Heart left ventricle (tissue), 13 donors: Measurements from ENCODE around the gene CNR2.

Experiments
- POLR2A ChIP-seq, 2 donors: fragments of 450-650 bp; IDR thresholded peaks; one replicate each; pipeline ENCODE4 v1.6.1; 2017; ENCODE audit warnings: antibody characterized with exemption in 2 of 2, mild to moderate bottlenecking in 2 of 2, moderate library complexity in 2 of 2
- TF ChIP-seq, protein P1 (sequence below), 12 donors: fragments of 200-600 bp; sonication (generic) in 4 of 12; IDR thresholded peaks; one replicate each; pipeline versions ENCODE4 v1.5.0 to v1.8.0; 2018 to 2022; ENCODE audit warnings: antibody characterized with exemption in 12 of 12, mild to moderate bottlenecking in 5 of 12
- donor health status: ischemic (EF 13 %, LVEDD 7.1; RV severe dilation, severe dysfunction).
- donor health status: DM: no; HTN: yes; CAD: no.
- donor health status: DM: no; HTN: no; CAD: no.
- donor health status: ischemic (EF 25% LVEDD 6.9; RV normal size, moderate dysfunction).
- donor health status: ischemic (EF 25% LVEDD 5.7; RV mildly dilated, moderate dysfunction).
- donor health status: ischemic (EF 35%, LVEDD 5.7; RV mildly dilated, moderate dysfunction).
- donor health status: nonischemic (EF 11% LVEDD 7.7; RV severe dilation, severe dysfunction).
- donor health status: DM: yes; HTN: yes; CAD: no.
- donor health status: PGD.
- donor health status: ischemic (EF 29% LVEDD 5.4; RV normal size, mild dysfunction).
- donor health status: nonischemic (EF 23%, LVEDD 6.1; RV moderate dilation, normal function).

DNA sequence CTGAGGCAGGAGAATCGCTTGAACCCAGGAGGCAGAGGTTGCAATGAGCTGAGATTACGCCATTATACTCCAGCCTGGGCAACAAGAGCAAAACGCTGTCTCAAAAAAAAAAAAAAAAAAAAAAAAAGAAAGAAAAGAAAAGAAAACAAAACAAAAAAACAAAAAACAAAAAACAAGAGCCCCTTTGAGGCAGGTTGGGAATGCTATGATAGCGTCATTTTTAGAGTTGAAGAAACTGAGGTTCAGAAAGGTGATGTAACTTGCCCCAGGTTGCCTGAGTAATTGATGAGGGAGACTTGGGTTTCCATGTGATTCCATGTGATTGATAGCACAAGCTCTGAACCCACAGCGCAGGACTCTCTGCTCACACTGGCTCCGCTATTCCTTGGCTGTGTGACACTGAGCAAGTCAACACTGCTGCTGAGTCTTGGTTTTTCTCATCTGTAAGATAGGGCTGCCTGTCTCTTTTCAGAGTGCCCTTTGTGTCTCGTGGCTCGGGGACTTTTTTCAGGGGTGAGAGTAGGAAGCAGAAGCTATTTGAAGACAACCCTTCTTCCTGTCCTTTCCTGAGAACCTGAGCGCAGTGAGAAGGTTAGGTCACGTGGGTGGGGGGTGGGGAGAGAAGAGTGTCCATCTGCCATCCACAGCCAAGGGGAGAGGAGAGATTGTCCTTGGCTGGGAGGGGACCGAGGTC is 2.5 kb downstream of the CNR2 start:
- no peak for TF ChIP-seq POLR2A (IDR thresholded peaks at IDR 0.05)
- TF ChIP-seq, protein P1, sequence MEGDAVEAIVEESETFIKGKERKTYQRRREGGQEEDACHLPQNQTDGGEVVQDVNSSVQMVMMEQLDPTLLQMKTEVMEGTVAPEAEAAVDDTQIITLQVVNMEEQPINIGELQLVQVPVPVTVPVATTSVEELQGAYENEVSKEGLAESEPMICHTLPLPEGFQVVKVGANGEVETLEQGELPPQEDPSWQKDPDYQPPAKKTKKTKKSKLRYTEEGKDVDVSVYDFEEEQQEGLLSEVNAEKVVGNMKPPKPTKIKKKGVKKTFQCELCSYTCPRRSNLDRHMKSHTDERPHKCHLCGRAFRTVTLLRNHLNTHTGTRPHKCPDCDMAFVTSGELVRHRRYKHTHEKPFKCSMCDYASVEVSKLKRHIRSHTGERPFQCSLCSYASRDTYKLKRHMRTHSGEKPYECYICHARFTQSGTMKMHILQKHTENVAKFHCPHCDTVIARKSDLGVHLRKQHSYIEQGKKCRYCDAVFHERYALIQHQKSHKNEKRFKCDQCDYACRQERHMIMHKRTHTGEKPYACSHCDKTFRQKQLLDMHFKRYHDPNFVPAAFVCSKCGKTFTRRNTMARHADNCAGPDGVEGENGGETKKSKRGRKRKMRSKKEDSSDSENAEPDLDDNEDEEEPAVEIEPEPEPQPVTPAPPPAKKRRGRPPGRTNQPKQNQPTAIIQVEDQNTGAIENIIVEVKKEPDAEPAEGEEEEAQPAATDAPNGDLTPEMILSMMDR (IDR thresholded peaks at IDR 0.05) = no peak
